PFSK-1 (cell line): ENCODE results near the gene CHMP6.

Source experiments
- FOXP2 ChIP-seq: optimal IDR thresholded peaks from 2 replicates; pipeline ENCODE3; 2011; ENCODE audit warnings: borderline replicate concordance, control low read depth, inconsistent platforms; ENCODE audit not compliant: insufficient read depth; ENCODE audit errors: extremely low read length, extremely low read depth
- POLR2AphosphoS5 ChIP-seq: IDR thresholded peaks from 2 replicates; pipeline ENCODE4 v1.6.1; 2012; ENCODE audit warnings: low read depth, mild to moderate bottlenecking, control low read depth, low read length, moderate library complexity
- SIN3A ChIP-seq: IDR thresholded peaks from 2 replicates; pipeline ENCODE4 v1.6.1; 2012; ENCODE audit warnings: mild to moderate bottlenecking, low read length, moderate library complexity, borderline replicate concordance; ENCODE audit not compliant: insufficient read depth
- TAF1 ChIP-seq: IDR thresholded peaks from 2 replicates; pipeline ENCODE4 v1.6.1; 2012; ENCODE audit warnings: low read length, control low read depth, borderline replicate concordance; ENCODE audit not compliant: insufficient read depth
- TF ChIP-seq, protein P1 (sequence below), 2 experiments: IDR thresholded peaks; 2 replicates each; pipeline versions ENCODE4 v1.6.1 to v1.8.0; 2011 to 2012; ENCODE audit warnings: low read depth in 2 of 2, low read length in 2 of 2, control low read depth in 1 of 2, inconsistent platforms in 1 of 2, mild to moderate bottlenecking in 1 of 2, moderate library complexity in 1 of 2; ENCODE audit not compliant: insufficient read depth in 1 of 2

CHMP6 gene

DNA sequence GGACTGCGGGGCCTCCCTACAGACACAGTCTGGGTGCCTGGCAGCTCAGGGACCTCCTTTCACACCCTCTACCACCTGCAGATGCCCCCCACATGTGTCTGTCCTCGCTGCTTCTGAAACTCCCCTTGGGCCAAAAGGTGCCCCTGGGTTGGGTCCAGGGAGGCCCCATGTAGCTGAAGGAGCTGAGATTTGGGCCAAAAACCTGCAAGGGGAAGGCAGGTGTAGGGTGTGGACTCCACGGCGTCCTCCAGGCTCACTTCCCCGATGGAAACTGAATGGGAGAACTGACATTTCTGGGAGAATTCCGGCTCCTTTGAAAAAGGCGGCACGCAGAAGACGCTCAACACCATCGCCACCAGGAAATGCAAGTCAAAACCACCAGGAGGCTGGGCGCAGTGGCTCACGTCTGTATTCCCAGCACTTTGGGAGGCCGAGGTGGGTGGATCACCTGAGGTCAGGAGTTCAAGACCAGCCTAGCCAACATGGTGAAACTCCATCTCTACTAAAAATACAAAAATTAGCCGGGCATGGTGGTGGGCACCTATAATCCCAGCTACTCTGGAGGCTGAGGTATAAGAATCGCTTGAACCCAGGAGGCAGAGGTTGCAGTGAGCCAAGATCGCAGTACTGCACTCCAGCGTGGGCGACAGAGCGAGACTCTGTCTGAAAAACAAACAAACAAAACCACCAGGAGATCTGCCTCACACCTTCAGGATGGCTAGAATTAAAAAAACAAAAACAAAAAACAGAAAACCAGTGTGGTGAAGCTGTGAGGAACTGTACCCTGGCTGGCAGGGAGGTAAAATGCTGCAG, 30.1 kb downstream of the CHMP6 start:
- no peak for TF ChIP-seq TAF1
- TF ChIP-seq POLR2AphosphoS5 = no peak
- no peak for TF ChIP-seq SIN3A
- TF ChIP-seq, protein P1, sequence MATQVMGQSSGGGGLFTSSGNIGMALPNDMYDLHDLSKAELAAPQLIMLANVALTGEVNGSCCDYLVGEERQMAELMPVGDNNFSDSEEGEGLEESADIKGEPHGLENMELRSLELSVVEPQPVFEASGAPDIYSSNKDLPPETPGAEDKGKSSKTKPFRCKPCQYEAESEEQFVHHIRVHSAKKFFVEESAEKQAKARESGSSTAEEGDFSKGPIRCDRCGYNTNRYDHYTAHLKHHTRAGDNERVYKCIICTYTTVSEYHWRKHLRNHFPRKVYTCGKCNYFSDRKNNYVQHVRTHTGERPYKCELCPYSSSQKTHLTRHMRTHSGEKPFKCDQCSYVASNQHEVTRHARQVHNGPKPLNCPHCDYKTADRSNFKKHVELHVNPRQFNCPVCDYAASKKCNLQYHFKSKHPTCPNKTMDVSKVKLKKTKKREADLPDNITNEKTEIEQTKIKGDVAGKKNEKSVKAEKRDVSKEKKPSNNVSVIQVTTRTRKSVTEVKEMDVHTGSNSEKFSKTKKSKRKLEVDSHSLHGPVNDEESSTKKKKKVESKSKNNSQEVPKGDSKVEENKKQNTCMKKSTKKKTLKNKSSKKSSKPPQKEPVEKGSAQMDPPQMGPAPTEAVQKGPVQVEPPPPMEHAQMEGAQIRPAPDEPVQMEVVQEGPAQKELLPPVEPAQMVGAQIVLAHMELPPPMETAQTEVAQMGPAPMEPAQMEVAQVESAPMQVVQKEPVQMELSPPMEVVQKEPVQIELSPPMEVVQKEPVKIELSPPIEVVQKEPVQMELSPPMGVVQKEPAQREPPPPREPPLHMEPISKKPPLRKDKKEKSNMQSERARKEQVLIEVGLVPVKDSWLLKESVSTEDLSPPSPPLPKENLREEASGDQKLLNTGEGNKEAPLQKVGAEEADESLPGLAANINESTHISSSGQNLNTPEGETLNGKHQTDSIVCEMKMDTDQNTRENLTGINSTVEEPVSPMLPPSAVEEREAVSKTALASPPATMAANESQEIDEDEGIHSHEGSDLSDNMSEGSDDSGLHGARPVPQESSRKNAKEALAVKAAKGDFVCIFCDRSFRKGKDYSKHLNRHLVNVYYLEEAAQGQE (IDR thresholded peaks at IDR 0.05; ENCODE audit: insufficient read depth in 1 of 2, low read depth in 2 of 2, low read length in 2 of 2) = no peak
- no peak for TF ChIP-seq FOXP2

DNA sequence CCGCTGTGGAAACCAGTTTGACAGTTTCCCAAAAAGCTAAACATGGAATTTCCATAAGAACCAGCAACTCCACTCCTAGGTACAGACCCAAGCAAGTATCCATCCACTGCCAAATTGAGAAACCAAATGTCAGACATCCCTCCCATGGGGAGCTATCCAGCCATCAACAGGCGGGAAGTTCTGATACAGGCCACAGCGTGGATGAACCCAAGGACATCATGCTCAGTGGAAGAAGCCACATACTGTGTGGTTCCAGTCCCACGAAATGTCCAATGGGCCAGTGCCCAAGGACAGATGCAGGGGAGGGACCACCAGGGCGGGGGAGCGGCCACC, 30.7 kb downstream of the CHMP6 start:
- no peak for TF ChIP-seq TAF1
- TF ChIP-seq SIN3A = no peak
- TF ChIP-seq, protein P1 (IDR thresholded peaks at IDR 0.05; ENCODE audit: insufficient read depth in 1 of 2, low read depth in 2 of 2, low read length in 2 of 2) = no peak
- TF ChIP-seq POLR2AphosphoS5 = no peak
- TF ChIP-seq FOXP2 = no peak

DNA sequence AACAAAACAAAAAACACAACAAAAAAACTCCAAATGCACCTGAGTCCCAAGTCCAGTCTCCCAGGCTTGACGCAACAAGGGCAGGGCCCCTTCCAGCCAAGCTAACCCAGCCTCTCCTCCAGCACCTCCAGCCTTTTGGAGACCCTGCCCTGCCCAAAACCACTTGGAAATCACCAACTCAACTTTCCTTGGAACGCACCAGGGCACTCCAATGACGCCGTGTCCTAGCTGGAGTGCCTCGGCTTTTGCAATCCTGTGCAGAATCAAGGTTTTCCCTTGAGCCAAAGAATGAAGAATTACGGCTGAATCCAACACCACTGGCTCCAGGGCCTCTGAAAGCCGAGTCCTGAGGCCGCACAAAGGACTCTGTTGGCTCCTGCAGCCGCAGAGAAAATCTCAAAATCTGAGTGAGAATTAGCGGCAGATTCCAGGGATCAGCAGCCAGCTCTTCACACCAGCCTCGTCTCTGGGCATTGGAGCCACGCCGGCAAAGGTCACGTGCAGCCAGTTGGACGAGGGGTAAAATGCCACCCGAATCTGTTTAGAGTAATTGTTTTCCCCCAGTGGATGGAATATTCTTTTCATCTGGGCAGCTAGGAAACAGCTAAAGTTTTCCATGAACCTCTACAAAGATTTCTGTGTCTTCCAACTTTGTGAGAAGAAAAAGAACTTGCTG, 33.6 kb downstream of the CHMP6 start:
- TF ChIP-seq TAF1 (no peak), FOXP2 (no peak), SIN3A (no peak), POLR2AphosphoS5 (no peak)
- TF ChIP-seq, protein P1 (IDR thresholded peaks at IDR 0.05; ENCODE audit: insufficient read depth in 1 of 2, low read depth in 2 of 2, low read length in 2 of 2) = no peak

DNA sequence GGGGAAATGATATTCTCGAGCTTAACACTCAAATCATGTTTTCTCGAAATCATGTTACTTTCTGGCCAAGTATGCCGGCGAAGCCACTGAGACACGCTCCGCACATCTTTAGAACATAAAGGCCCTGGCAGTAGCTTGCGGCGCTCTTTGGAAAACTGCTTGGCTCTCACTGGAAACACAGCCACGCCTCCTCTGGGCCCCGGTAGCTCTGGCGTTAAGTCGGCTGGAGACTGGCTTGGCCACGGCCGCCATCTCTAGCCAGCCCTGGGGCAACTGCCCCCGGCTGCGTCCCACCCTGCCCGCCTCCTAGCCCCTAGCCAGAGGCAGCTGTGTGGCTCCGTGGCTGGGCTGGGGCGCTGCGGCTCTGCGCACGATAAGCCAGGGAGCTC, 34.1 kb downstream of the CHMP6 start:
- no peak for TF ChIP-seq SIN3A
- TF ChIP-seq, protein P1 (IDR thresholded peaks at IDR 0.05; ENCODE audit: insufficient read depth in 1 of 2, low read depth in 2 of 2, low read length in 2 of 2) = no peak
- TF ChIP-seq POLR2AphosphoS5 = no peak
- TF ChIP-seq TAF1 = no peak
- no peak for TF ChIP-seq FOXP2
